Panc1 (cell line): ENCODE data around the gene GRAPL.
"Not testable (repeated sequence)": the region's sequence is repeated elsewhere in the genome, so short reads cannot be mapped to it uniquely, and the experiment has no call there.

Experiments used
- POLR2AphosphoS5 ChIP-seq: IDR thresholded peaks from 2 replicates; pipeline ENCODE4 v1.6.1; 2012; ENCODE audit warnings: mild to moderate bottlenecking, low read depth, low read length, moderate library complexity
- TF ChIP-seq, protein P1 (sequence below): fragments of 450-650 bp; IDR thresholded peaks from 2 replicates; pipeline ENCODE4 v1.5.1; 2017; ENCODE audit warnings: mild to moderate bottlenecking
- TF ChIP-seq, protein P2 (sequence below), 2 experiments: IDR thresholded peaks; 2 replicates each; pipeline ENCODE4 v1.6.1; 2011 to 2012; ENCODE audit warnings: low read depth in 2 of 2, control low read depth in 1 of 2, low read length in 1 of 2, mild to moderate bottlenecking in 1 of 2, moderate library complexity in 1 of 2; ENCODE audit not compliant: insufficient read depth in 1 of 2

DNA sequence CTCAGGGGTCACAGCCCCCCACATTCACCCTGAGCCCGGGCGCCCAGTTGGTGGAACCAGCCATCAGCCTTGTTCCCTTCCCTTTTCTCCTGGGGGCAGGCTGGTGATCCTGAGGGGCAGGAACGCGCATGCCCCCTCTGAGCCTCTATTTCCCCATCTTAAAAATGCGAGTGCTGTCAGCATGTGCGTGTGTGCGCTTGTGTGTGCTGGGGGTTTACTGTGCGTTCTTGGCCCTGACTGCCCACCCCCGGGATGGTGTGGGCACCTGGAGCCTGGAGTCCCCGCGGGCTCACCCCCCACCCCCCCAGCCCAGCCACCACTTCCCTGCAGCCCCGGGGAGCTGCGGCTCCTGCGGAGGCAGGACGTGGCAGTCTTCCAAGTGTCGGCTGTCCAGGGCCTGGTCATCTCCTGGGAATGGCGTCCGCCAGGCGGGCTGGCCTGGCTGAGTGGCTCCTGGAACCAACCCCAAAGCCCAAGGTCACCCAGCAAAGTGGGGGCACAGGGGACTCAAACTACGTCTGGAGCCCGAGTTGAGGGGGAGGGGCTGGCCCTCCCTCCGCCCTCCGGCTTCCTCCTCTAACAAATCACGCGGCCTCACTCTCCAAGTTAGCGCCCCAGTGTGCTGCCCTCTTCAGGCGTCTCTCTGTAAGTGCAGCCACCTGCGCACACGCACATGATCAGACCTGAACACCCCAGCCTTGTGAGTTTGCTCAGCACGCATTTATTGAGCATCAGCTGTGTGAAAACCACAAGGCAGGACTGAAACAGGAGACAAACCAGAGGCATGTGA, 14.2 kb downstream of the GRAPL start:
- TF ChIP-seq, protein P1, sequence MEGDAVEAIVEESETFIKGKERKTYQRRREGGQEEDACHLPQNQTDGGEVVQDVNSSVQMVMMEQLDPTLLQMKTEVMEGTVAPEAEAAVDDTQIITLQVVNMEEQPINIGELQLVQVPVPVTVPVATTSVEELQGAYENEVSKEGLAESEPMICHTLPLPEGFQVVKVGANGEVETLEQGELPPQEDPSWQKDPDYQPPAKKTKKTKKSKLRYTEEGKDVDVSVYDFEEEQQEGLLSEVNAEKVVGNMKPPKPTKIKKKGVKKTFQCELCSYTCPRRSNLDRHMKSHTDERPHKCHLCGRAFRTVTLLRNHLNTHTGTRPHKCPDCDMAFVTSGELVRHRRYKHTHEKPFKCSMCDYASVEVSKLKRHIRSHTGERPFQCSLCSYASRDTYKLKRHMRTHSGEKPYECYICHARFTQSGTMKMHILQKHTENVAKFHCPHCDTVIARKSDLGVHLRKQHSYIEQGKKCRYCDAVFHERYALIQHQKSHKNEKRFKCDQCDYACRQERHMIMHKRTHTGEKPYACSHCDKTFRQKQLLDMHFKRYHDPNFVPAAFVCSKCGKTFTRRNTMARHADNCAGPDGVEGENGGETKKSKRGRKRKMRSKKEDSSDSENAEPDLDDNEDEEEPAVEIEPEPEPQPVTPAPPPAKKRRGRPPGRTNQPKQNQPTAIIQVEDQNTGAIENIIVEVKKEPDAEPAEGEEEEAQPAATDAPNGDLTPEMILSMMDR, result not testable (repeated sequence)
- TF ChIP-seq, protein P2, sequence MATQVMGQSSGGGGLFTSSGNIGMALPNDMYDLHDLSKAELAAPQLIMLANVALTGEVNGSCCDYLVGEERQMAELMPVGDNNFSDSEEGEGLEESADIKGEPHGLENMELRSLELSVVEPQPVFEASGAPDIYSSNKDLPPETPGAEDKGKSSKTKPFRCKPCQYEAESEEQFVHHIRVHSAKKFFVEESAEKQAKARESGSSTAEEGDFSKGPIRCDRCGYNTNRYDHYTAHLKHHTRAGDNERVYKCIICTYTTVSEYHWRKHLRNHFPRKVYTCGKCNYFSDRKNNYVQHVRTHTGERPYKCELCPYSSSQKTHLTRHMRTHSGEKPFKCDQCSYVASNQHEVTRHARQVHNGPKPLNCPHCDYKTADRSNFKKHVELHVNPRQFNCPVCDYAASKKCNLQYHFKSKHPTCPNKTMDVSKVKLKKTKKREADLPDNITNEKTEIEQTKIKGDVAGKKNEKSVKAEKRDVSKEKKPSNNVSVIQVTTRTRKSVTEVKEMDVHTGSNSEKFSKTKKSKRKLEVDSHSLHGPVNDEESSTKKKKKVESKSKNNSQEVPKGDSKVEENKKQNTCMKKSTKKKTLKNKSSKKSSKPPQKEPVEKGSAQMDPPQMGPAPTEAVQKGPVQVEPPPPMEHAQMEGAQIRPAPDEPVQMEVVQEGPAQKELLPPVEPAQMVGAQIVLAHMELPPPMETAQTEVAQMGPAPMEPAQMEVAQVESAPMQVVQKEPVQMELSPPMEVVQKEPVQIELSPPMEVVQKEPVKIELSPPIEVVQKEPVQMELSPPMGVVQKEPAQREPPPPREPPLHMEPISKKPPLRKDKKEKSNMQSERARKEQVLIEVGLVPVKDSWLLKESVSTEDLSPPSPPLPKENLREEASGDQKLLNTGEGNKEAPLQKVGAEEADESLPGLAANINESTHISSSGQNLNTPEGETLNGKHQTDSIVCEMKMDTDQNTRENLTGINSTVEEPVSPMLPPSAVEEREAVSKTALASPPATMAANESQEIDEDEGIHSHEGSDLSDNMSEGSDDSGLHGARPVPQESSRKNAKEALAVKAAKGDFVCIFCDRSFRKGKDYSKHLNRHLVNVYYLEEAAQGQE (IDR thresholded peaks at IDR 0.05; ENCODE audit: insufficient read depth in 1 of 2, low read depth in 2 of 2, low read length in 1 of 2), result not testable (repeated sequence)
- TF ChIP-seq POLR2AphosphoS5, result not testable (repeated sequence)
